GM19238 (cell line): ENCODE data around the gene NUTM2F.
A peak's percentile ranks its signal among the peaks of the same experiment; 100 is the strongest.
"Not testable (repeated sequence)": the region's sequence is repeated elsewhere in the genome, so short reads cannot be mapped to it uniquely, and the experiment has no call there.

ENCODE experiments used
- DNase-seq: peaks from one replicate; pipeline ENCODE4 v3.0.0; 2011; ENCODE audit warnings: low spot score; ENCODE audit not compliant: insufficient read length

Gene NUTM2F, protein sequence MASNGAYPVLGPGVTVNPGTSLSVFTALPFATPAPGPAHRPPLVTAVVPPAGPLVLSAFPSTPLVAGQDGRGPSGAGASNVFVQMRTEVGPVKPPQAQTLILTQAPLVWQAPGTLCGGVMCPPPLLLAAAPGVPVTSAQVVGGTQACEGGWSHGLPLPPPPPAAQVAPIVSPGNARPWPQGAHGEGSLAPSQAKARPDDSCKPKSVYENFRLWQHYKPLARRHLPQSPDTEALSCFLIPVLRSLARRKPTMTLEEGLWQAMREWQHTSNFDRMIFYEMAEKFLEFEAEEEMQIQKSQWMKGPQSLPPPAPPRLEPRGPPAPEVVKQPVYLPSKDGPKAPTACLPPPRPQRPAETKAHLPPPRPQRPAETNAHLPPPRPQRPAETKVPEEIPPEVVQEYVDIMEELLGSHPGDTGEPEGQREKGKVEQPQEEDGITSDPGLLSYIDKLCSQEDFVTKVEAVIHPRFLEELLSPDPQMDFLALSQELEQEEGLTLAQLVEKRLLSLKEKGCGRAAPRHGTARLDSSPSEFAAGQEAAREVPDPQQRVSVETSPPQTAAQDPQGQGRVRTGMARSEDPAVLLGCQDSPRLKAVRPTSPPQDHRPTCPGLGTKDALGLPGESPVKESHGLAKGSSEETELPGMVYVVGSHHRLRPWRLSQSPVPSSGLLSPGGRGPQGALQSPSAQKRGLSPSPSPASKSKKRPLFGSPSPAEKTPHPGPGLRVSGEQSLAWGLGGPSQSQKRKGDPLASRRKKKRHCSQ

DNA sequence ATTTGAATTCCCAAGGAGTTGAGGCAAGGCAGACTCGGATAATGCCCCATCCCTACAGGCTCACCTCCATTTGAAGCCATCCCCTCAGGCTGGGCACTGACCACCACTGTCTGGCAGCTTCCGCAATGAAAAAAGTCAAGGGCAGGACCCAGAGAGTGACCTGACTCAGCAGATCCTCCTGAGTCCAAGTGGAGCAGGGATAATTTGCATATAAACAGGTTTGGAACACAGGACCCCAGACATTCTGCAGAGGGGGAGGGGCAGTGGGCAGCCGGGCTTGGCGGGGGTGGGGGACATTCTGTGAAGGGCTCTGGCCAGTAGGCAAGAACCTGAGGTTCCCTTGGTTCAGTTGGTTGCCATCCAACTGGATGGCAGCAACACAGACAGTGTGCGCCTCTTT is at the start of gene NUTM2F:
Gene NUTM2F (minus strand): TSS at position 101 of the 400 bp plus-strand sequence. CDS start 21 bp downstream, at position 80.
- DNase-seq = not testable (repeated sequence)

DNA sequence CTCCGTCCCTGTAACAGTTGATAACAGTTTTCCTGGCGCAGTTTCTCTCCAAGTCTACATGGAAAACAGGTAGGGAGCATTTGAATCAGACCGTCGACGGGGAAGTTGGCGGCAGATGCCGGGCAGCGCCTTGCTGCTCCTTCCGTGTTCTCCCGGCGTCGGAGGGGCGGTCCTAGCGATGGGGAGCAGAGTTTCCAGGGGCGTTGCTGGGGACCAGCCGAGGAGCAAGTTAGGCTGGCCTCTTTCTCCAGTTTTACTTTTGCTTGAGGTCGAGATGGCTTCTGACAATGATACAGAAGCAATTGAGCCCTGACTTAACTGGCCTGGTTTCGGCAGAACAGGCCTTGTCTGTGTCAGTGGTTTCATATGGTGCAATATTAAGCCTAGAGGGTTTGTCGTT is 46.8 kb upstream of the NUTM2F start:
- not testable (repeated sequence) for DNase-seq

DNA sequence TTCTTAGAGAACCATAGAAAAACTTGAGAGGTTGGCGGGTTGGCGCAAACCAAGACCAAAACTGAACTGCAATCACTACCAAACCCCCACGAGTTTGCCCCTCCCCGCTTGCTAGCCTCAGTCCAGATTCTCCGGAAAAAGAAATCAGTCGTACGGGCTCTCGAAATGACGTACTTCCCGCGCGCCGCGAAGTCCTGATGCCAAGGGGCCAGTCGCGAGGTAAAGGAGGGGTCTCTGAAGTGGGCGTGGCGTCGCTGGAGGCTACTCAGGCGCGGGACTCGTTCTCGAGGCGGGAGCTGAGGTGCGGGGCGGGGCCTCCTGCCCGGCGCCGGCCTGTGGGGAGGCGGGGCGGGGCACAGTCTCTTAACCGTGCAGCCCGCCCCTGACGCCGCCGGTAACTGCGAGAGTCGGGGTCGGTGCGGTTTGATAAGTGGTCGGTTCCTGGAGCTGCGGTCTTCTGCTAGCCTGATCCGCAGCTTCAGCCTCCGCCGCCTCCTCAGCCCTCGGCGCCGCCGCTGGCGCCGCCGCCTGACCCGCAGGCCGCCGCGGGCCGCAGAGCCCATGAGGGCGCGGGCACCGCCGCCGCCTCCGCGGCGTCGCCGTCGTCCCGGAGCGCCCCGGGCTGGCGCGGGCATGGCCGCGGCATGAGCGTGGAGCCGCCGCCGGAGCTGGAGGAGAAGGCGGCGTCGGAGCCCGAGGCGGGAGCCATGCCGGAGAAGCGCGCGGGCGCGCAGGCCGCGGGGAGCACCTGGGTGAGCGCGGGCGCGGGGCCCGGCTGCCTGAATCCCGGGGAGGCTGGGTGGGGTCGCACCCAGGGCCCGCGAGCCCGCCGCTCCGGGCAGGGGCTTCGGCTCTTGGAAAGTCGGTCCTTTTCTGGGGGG is 46.0 kb upstream of the NUTM2F start:
- peak; percentile 64 for DNase-seq

DNA sequence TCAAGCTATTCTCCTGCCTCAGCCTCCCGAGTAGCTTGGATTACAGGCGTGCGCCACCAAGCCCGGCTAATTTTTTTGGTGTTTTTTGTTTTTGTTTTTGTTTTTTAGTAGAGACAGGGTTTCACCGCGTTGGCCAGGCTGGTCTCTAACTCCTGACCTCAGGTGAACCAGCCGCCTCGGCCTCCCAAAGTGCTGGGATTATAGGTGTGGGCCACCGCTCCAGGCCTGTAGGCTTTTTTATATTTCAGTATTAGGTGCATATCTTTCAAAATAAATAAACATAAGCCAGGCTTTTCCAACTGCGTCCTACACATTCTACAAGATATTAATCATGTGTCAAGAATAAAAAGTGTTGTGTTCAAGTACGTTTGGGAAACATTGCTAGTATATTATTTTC is 45.3 kb upstream of the NUTM2F start:
- DNase-seq = not testable (repeated sequence)

DNA sequence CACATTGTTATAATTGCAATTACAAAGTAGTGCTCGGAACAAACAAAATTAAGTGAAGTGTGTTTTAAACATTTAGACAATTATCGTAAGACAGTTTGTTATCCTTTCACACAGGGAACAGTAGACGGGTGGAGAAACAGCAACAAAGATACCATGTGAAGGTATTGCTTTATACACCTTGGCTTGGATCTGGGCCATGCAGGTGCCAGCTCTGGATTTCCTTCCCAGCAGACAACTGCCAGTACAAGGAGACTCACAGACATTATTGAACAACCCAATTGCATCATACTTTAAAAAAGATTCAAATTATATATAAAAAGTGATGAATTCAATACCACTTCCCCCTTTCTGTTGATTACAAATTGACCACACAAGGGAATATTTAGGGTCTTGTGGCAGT is 41.8 kb upstream of the NUTM2F start:
- DNase-seq = not testable (repeated sequence)

DNA sequence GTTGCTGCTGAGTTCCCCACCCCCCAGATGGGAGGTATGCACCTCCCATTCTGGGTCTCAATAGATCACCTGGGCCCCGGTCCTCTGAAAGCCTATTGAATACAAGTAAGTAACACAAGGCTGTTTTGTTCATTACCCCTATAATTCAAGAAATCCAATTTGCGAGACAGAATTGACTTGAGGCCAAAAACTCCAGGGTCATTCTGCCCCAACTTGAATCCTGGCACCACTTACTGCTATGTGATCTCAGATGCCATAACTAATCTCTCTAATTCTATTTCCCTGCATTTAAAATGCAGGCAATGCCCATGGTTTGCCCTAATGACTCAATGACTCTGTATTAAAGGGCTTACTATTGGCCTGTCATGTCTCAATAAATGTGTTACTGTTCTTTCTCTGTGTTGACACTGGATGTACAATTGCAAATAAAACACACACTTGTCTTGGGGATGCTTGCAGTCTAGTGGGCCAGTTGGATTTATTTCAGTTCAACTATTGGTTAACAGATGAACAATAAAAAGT is 35.7 kb upstream of the NUTM2F start:
- DNase-seq = not testable (repeated sequence)

DNA sequence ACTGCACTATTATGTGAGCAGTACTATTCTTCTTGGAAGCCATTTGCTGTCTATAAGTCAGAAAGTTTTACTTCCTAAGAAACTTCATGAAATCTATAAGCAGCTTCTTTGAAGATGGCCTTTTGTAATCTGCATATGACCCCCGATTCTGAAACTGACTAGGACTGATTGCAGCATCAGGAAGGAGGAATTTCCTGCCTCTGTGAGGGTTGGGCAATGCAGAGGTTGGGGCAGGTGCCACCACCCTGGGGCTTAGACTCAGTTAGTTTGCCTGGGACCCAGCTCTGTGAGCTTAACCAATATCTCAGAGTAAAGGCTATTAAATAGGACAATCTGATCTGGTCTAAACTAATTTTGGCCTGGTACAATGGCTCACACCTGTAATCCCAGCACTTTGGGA is 28.7 kb upstream of the NUTM2F start:
- not testable (repeated sequence) for DNase-seq

GRCh38 chr9:94351901-94352723 is 23.7 kb upstream of the NUTM2F start:
- not testable (repeated sequence) for DNase-seq

GRCh38 chr9:94348754-94349153 is 20.3 kb upstream of the NUTM2F start:
- DNase-seq = not testable (repeated sequence)

DNA sequence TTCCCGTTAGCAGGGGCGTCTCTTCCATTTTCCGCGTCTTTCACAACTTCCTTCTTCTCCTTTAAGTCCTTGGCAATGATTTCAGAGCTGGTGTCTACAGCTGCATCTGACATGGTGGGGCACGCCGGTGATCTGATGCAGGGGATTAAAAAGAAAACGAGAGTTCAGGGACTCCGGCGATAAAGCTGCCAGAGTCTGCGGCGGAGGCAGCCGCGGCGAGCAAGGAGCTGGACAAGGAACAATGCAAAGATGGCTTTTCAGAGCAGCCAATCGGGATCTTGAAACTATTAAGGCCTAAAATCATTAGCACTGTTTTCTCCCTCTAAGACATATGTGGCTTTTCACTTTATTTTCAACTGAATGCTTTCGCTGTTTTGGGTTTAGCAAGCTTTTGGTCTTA is 19.0 kb upstream of the NUTM2F start:
- DNase-seq = not testable (repeated sequence)

GRCh38 chr9:94341703-94342102 is 13.3 kb upstream of the NUTM2F start:
- not testable (repeated sequence) for DNase-seq

DNA sequence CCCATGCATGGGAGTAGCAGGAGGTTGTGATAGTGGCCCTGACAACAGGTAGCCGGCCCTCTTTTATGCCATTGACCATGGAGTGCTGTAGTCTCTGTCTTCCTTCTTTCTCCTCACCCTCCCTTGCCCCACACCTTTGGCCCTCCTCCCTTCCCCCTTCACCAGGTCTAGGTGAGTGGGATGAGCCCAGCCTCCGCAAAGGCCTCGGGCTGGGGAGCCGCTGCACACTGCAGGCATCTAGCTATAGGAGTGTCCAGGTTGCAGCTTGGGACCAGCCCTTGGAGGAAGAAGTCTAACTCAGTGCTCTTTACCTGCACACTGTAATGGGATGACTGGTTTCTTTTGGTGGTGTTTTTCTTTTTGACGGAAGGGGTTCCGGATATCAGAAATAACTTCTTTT is 12.3 kb upstream of the NUTM2F start:
- DNase-seq = not testable (repeated sequence)

DNA sequence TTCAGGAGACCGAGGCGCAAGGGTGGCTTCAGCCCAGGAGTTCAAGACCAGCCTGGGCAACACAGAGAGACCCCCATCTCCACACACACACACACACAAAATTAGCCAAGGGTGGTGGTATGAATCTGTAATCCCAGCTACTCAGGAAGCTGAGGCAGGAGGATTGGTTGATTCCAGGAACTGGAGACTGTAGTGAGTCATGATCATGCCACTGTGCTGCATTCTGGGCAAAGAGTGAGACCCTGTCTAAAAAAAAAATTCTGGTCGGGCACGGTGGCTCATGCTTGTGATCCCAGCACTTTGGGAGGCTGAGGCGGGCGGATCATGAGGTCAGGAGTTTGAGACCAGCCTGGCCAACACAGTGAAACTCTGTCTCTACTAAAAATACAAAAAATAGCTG is 11.2 kb upstream of the NUTM2F start:
- not testable (repeated sequence) for DNase-seq

- not testable (repeated sequence) for DNase-seq
These were observed 10.3 kb upstream of the NUTM2F start for GRCh38 chr9:94338723-94339122.

DNA sequence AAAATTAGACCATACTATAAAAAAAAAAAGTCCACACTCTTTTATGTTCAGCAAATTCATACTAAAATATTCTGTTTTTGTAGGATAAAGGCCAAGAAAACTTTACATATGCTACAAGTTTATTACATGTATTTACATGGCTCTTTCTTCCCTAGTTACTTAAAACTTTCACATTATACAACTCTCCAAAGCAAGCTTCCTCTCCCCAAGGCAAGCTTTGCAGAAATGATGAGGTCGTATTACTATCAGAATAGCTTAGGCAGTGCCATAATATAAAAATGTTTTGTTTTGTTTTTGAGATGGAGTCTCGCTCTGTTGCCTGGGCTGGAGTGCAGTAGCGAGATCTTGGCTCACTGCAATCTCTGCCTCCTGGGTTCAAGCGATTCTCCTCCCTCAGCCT is 8.0 kb upstream of the NUTM2F start:
- not testable (repeated sequence) for DNase-seq

- DNase-seq = not testable (repeated sequence)
These were observed 2.9 kb downstream of the NUTM2F start for GRCh38 chr9:94325583-94325982.

- not testable (repeated sequence) for DNase-seq
These were observed 5.2 kb downstream of the NUTM2F start for GRCh38 chr9:94323153-94323798.

GRCh38 chr9:94322342-94322940 is 6.0 kb downstream of the NUTM2F start:
- DNase-seq = not testable (repeated sequence)

DNA sequence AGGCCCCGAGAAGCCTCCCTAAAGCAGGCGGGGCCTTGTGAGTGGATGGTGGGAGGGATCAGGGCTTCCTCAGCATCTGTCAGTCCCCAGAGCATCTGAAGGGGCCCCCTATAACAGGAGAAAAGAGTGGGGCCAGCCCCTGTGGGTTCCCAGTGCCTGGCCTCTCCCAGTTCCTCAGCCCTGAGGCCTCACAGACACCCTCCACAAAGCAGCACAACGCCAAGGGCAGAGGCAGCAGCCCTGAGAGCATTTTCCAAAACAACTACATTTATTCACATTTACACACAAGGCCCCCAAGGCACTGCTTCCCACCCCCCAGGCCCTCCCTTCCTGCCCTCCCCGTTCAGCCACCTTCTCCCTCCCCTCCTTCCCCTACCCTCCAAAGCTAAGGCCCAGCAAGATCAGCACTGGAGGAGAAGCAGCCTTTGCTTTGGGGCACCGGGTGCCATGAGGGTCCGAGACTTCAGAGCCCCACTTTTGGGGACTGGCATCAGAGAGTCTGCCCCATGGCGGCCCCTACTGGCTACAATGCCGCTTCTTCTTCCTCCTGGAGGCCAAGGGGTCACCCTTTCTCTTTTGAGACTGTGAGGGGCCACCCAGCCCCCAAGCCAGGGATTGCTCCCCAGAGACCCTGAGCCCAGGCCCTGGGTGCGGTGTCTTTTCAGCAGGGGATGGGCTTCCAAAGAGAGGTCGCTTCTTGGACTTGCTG is 10.3 kb downstream of the NUTM2F start:
- not testable (repeated sequence) for DNase-seq
